ENCODE results near the gene RTN4R. TPM values are rescaled to one million over a fixed set of nuclear protein-coding genes. Genes with fewer than 3 reads are reported as not detected.

RTN4R gene
- 5.6 to 12.3 TPM (median 10.0 TPM) in 5 replicates for total RNA-seq (2022; extraction: Qiagen RNA extraction; ENCODE audit: low read depth)

DNA sequence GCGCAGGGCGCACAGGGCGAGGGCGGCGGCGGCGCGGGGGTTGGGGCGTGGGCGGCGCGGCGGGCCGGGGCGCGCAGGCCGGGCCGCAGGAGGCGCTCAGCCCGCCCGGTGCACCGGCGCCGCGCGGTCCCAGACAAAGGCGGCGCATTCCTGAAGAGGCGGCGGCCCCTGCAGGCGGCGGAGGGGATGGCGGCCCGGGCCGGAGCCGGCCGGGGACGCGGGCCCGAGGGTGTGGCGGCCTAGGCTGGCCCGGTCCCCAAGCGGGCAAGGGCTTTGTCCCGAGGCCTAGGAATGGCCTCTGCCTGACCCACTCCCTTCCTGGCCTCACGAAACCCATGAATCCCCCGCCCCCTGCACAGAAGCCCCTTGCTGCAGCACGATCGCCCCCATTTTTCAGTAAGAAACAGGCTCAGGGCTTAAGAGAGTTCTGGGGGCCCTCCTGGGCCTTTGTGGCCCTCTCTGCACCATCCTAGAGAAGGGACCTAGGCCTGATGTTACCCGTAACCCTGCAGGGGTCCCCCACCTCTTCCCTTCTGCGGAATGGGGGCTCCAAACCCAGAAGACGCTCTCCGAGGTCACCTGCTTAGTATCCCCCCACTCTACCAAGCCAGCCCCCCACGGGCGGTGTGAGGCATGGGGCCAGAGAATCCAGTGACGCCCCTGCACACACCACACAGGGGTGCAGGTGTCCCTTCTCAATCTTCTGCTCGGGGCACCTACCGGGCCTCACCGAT lies at the start of gene RTN4R:
Gene RTN4R (minus strand): TSS at position 40 of the 734 bp plus-strand sequence. CDS start 226 bp downstream, outside the sequence.

Other genes with a start within 250 kb of the RTN4R start
- gene TANGO2, start 247.2 kb downstream of the RTN4R start, total RNA-seq (2022; extraction: Qiagen RNA extraction; ENCODE audit: low read depth): 11.5 to 15.5 TPM (median 13.7 TPM) in 5 replicates
- gene DGCR8, start 188.1 kb downstream of the RTN4R start, total RNA-seq (2022; extraction: Qiagen RNA extraction; ENCODE audit: low read depth): 18.2 to 20.3 TPM (median 19.3 TPM) in 5 replicates
- gene RANBP1, start 152.2 kb downstream of the RTN4R start, total RNA-seq (2022; extraction: Qiagen RNA extraction; ENCODE audit: low read depth): 284 to 338 TPM (median 311 TPM) in 5 replicates
- 20.9 to 29.5 TPM (median 24.1 TPM) in 5 replicates for gene TRMT2A, start 151.1 kb downstream of the RTN4R start, total RNA-seq (2022; extraction: Qiagen RNA extraction; ENCODE audit: low read depth)
- gene ZDHHC8, start 136.5 kb downstream of the RTN4R start, total RNA-seq (2022; extraction: Qiagen RNA extraction; ENCODE audit: low read depth): 19.9 to 34.3 TPM (median 26.0 TPM) in 5 replicates
- gene CCDC188, start 117.3 kb downstream of the RTN4R start, total RNA-seq (2022; extraction: Qiagen RNA extraction; ENCODE audit: low read depth): not detected in 5 replicates
- 29.0 to 45.2 TPM (median 42.3 TPM) in 5 replicates for gene DGCR6L, start 51.7 kb upstream of the RTN4R start, total RNA-seq (2022; extraction: Qiagen RNA extraction; ENCODE audit: low read depth)
- 4.7 to 7.3 TPM (median 6.0 TPM) in 5 replicates for gene ZNF74, start 125.8 kb upstream of the RTN4R start, total RNA-seq (2022; extraction: Qiagen RNA extraction; ENCODE audit: low read depth)
- 0.55 to 1.3 TPM (median 0.84 TPM) in 5 replicates for gene SCARF2, start 169.5 kb upstream of the RTN4R start, total RNA-seq (2022; extraction: Qiagen RNA extraction; ENCODE audit: low read depth)
- gene KLHL22, start 227.5 kb upstream of the RTN4R start, total RNA-seq (2022; extraction: Qiagen RNA extraction; ENCODE audit: low read depth): 8.8 to 10.0 TPM (median 9.0 TPM) in 5 replicates
- gene MED15, start 239.3 kb upstream of the RTN4R start, total RNA-seq (2022; extraction: Qiagen RNA extraction; ENCODE audit: low read depth): 41.6 to 58.3 TPM (median 51.2 TPM) in 5 replicates

All from A549 treated with RU486 at 1 μM for 4 hours (cell line).